Type B pancreatic cell (in vitro differentiated cells): ENCODE results near the gene MEF2B. TPM values are rescaled to one million over a fixed set of nuclear protein-coding genes. Genes with fewer than 3 reads are reported as not detected.

Source experiments
- DNase-seq: peaks from one replicate; pipeline ENCODE4 v3.0.0; 2021; ENCODE audit warnings: mixed read lengths; ENCODE audit not compliant: unreplicated experiment; ENCODE audit errors: extremely low spot score
- H3K27ac Mint-ChIP-seq: 2 replicates; pipeline ENCODE4 v1.8.0; 2021; ENCODE audit warnings: mild to moderate bottlenecking, mixed read lengths
- H3K27me3 Mint-ChIP-seq: 2 replicates; pipeline ENCODE4 v1.8.0; 2021; ENCODE audit warnings: mixed read lengths
- H3K36me3 Mint-ChIP-seq: 2 replicates; pipeline ENCODE4 v1.8.0; 2021; ENCODE audit warnings: mixed read lengths
- H3K4me1 Mint-ChIP-seq: one replicate; pipeline ENCODE4 v1.8.0; 2021; ENCODE audit warnings: mixed read lengths; ENCODE audit not compliant: unreplicated experiment
- H3K4me3 Mint-ChIP-seq: 2 replicates; pipeline ENCODE4 v1.8.0; 2021; ENCODE audit warnings: mild to moderate bottlenecking, mixed read lengths
- H3K9me3 Mint-ChIP-seq: 2 replicates; pipeline ENCODE4 v1.8.0; 2021; ENCODE audit warnings: mixed read lengths
- total RNA-seq: library from RNA; stranded (reverse); gene quantifications from 2 replicates; pipeline ENCODE4 v1.2.1, GENCODE V29; 2021; ENCODE audit warnings: low replicate concordance
- TF ChIP-seq, protein P1 (sequence below): fragments of 200-600 bp; sonication (generic); conservative IDR thresholded peaks from 2 replicates; pipeline ENCODE4 v1.5.0; 2021; ENCODE audit warnings: antibody characterized with exemption, mild to moderate bottlenecking

MEF2B gene
- total RNA-seq, 1 donor from 2014 or later = 1.6 TPM

DNA sequence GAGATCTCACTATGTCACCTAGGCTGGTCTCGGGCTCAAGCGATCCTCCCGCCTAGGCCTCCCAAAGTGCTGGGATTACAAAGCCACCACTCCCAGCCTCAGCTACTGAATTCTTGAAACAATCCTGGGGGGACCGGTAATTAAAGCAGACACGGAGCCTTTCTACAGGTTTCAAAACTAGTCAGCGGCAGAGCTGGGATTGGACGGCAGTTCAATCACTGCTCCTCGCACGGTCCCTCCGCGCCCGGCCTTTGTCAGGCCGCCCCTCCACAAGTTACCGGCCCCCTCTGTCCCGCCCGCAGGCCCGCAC lies 21.7 kb upstream of the MEF2B start:
- TF ChIP-seq, protein P1, sequence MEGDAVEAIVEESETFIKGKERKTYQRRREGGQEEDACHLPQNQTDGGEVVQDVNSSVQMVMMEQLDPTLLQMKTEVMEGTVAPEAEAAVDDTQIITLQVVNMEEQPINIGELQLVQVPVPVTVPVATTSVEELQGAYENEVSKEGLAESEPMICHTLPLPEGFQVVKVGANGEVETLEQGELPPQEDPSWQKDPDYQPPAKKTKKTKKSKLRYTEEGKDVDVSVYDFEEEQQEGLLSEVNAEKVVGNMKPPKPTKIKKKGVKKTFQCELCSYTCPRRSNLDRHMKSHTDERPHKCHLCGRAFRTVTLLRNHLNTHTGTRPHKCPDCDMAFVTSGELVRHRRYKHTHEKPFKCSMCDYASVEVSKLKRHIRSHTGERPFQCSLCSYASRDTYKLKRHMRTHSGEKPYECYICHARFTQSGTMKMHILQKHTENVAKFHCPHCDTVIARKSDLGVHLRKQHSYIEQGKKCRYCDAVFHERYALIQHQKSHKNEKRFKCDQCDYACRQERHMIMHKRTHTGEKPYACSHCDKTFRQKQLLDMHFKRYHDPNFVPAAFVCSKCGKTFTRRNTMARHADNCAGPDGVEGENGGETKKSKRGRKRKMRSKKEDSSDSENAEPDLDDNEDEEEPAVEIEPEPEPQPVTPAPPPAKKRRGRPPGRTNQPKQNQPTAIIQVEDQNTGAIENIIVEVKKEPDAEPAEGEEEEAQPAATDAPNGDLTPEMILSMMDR = no peak
- Mint-ChIP-seq H3K27me3 (no peaks in the 10 kb centered on the region), H3K36me3 (peaks cover 5% of the 10 kb centered on the region), H3K4me3 (peak overlapping the region; percentile 98), H3K27ac (peak overlapping the region; percentile 99), H3K4me1 (peaks cover 10% of the 10 kb centered on the region), H3K9me3 (no peaks in the 10 kb centered on the region)
- no peak for DNase-seq

DNA sequence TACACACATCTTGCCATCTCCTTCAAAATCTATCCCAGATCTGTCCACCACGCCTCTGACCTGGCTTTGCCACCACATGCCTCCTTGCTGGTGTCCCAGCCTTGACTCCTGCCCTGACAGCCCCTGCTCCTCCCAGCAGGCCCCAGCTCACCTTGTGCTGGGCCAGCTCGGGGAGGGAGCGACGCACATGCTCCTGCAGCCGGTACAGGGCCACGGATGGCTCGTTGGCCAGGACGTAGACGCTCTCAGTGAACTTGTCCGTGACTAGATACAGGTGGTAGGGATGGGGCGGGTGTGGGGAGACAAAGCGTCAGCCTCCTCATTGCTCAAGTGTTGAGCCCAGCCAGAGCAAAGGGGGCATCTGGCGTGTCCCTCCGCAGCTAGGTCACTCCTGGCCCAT lies 16.7 kb upstream of the MEF2B start:
- H3K27me3 Mint-ChIP-seq = no peaks in the 10 kb centered on the region
- peaks cover 17% of the 10 kb centered on the region for H3K36me3 Mint-ChIP-seq
- TF ChIP-seq, protein P1 = no peak
- H3K4me3 Mint-ChIP-seq = peak overlapping the region; percentile 31
- peaks cover 6% of the 10 kb centered on the region for H3K4me1 Mint-ChIP-seq
- H3K27ac Mint-ChIP-seq = peak overlapping the region; percentile 34
- no peak for DNase-seq
- H3K9me3 Mint-ChIP-seq = no peaks in the 10 kb centered on the region

DNA sequence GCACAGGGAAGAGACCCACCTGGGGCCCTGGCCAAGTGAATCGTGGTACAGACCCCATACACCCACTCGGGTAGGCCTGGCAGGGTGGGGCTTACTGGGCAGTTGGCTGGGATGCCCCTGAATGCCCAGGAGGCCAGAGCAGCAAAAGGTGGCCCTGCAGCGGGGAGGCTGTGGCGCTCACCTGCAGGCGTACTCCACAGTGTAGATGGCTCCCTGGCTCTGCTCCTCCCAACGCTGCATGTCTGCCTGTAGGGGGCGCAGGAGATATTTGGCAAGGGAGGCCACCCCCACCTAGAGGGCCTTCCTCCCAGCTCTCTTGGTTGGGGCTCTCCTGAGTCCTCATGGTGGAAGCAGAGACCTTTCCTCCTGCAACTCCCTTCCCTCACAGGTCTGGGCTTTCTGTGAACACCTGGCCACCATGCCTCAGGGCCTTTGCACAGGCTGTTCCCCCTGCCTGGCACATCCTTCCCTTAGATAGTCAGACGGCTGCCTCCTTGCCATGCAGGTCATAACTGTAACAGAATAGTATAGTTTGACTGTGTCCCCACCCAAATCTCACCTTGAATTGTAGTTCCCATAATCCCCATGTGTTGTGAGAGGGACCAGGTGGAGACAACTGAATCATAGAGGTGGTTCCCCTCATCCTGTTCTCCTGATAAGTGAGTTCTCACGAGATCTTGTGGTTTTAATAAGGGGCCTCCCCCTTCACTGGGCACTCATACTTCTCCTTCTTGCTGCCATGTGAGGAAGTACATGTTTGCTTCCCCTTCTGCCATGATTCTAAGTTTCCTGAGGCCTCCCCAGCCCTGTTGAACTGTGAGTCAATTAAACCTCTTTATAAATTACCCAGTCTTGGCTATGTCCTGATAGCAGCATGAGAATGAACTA lies 16.0 kb upstream of the MEF2B start:
- no peak for DNase-seq
- H3K9me3 Mint-ChIP-seq = no peaks in the 10 kb centered on the region
- H3K27me3 Mint-ChIP-seq = no peaks in the 10 kb centered on the region
- peak overlapping the region; percentile 31 for H3K4me3 Mint-ChIP-seq
- peaks cover 6% of the 10 kb centered on the region for H3K4me1 Mint-ChIP-seq
- H3K27ac Mint-ChIP-seq = peak overlapping the region; percentile 34
- TF ChIP-seq, protein P1 = peak; percentile 81
- peaks cover 22% of the 10 kb centered on the region for H3K36me3 Mint-ChIP-seq

DNA sequence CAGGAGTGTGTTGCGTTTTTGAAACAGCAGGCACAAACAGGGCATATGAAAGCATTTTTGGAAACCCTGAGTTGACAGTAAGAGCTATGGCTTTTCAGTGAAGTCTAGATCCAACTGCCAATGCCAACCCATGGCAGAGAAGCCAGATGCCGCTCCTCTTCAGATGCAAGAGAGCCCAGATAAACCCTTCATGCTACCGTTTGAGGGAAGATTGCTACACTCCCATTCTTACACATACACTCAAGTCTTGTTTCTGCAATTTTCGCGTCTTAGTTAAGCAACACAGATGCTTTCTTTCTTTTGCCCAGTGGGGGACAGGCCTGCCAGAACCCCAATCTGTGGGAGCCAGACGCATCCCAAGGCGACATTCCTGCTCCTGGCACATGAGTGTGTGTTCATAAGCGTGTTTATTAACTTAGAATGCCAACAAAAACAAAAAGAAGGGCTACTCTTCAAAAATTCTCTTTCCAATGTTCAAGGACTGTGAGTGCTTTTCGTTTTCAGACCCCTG lies 11.5 kb upstream of the MEF2B start:
- no peaks in the 10 kb centered on the region for H3K4me1 Mint-ChIP-seq
- H3K4me3 Mint-ChIP-seq = no peak overlapping the region
- no peak for DNase-seq
- H3K27me3 Mint-ChIP-seq = no peaks in the 10 kb centered on the region
- H3K9me3 Mint-ChIP-seq = no peaks in the 10 kb centered on the region
- TF ChIP-seq, protein P1 = no peak
- H3K36me3 Mint-ChIP-seq = peaks cover 15% of the 10 kb centered on the region
- H3K27ac Mint-ChIP-seq = no peak overlapping the region

DNA sequence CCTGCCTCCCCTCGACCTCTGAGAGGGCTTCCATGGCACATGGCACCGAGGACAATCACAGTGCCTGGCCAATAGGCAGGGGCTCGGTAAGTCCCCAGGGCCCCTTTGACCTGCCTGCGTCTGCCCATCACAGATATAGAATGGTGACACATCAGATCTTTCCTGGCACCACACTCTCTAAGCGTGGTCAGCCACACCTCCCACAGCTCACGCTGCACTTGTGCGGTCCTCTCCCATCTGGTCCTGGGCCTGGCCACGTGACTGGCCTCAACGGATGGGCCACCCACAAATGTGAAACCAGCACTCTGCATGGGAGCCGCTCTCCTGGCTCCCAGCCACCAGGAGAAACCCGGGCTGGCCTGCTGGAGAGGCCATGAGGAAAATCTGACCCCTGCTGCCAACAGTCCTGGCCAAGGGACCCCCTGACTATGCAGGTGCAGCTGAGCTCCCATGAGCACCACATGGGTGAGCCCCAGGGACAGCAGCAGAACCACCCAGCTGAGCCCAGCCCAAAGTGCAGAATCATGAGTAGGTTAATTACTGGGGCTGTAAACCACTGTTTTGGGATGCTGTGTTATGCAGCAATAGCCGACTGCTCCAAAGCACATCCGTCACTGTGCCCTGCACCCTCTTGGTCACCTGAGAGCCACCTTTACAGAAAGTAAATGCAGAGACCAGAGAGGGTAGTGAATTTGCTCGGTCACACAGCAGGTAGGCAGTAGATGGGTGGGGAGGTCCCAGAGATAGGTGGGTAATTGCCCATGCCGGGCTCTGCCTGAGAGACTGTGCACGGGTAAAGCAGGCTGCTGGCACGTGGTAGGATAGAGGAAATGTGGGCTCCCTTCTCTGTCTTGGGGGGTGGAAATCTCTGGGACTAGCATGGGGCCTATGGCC lies 9.7 kb upstream of the MEF2B start:
- TF ChIP-seq, protein P1 = no peak
- no peaks in the 10 kb centered on the region for H3K4me1 Mint-ChIP-seq
- no peaks in the 10 kb centered on the region for H3K27me3 Mint-ChIP-seq
- peaks cover 9% of the 10 kb centered on the region for H3K36me3 Mint-ChIP-seq
- no peaks in the 10 kb centered on the region for H3K9me3 Mint-ChIP-seq
- H3K27ac Mint-ChIP-seq = no peak overlapping the region
- no peak overlapping the region for H3K4me3 Mint-ChIP-seq
- no peak for DNase-seq
